Trophoblast cell (in vitro differentiated cells and primary cell): ENCODE results near the gene UTS2.

ENCODE experiments used
- DNase-seq, 2 donors: peaks; one replicate each; pipeline ENCODE4 v3.0.0-alpha.2; 2016
- H2AFZ ChIP-seq: 2 replicates; pipeline ENCODE4 v1.6.1; 2013; ENCODE audit warnings: low read length, moderate library complexity, mild to moderate bottlenecking; ENCODE audit not compliant: insufficient read depth, poor library complexity
- H2AK5ac ChIP-seq: 2 replicates; pipeline ENCODE4 v1.6.1; 2013; ENCODE audit warnings: mild to moderate bottlenecking, low read length
- H2BK120ac ChIP-seq: 2 replicates; pipeline ENCODE4 v1.6.1; 2013; ENCODE audit warnings: low read length, mild to moderate bottlenecking, moderate library complexity; ENCODE audit not compliant: insufficient read depth, poor library complexity
- H2BK12ac ChIP-seq: 2 replicates; pipeline ENCODE4 v1.6.1; 2013; ENCODE audit warnings: mild to moderate bottlenecking, low read length, moderate library complexity
- H2BK5ac ChIP-seq: 2 replicates; pipeline ENCODE4 v1.6.1; 2013; ENCODE audit warnings: low read length, low read depth, moderate library complexity, mild to moderate bottlenecking; ENCODE audit not compliant: poor library complexity
- H3K14ac ChIP-seq: 2 replicates; pipeline ENCODE4 v1.6.1; 2013; ENCODE audit warnings: mild to moderate bottlenecking, low read length
- H3K18ac ChIP-seq: 2 replicates; pipeline ENCODE4 v1.6.1; 2013; ENCODE audit warnings: mild to moderate bottlenecking, low read length
- H3K23ac ChIP-seq: 2 replicates; pipeline ENCODE4 v1.6.1; 2013; ENCODE audit warnings: low read length
- H3K27ac ChIP-seq: 2 replicates; pipeline ENCODE4 v1.5.1; 2013; ENCODE audit warnings: low read depth, mild to moderate bottlenecking, inconsistent platforms, low read length, moderate library complexity
- H3K27me3 ChIP-seq: 2 replicates; pipeline ENCODE4 v1.6.1; 2013; ENCODE audit warnings: inconsistent platforms, mild to moderate bottlenecking, low read length, moderate library complexity; ENCODE audit not compliant: insufficient read depth
- H3K36me3 ChIP-seq, 2 experiments: 1 replicate in 1 of 2; 2 replicates in 1 of 2; pipeline ENCODE4 v1.6.1; 2013; ENCODE audit warnings: low read length in 2 of 2, mild to moderate bottlenecking in 2 of 2, moderate library complexity in 1 of 2; ENCODE audit not compliant: insufficient read depth in 2 of 2, control insufficient read depth in 1 of 2
- H3K4ac ChIP-seq: 2 replicates; pipeline ENCODE4 v1.6.1; 2013; ENCODE audit warnings: low read depth, mild to moderate bottlenecking, low read length, moderate library complexity
- H3K4me1 ChIP-seq, 2 experiments: 1 replicate in 1 of 2; 2 replicates in 1 of 2; pipeline ENCODE4 v1.6.1; 2013; ENCODE audit warnings: low read length in 2 of 2, mild to moderate bottlenecking in 2 of 2, moderate library complexity in 1 of 2; ENCODE audit not compliant: insufficient read depth in 2 of 2, control insufficient read depth in 1 of 2
- H3K4me2 ChIP-seq: 2 replicates; pipeline ENCODE4 v1.6.1; 2013; ENCODE audit warnings: inconsistent platforms, mild to moderate bottlenecking, low read length, moderate library complexity
- H3K4me3 ChIP-seq: 2 replicates; pipeline ENCODE4 v1.5.1; 2013; ENCODE audit warnings: mild to moderate bottlenecking, low read depth, low read length, inconsistent platforms
- H3K79me1 ChIP-seq: one replicate; pipeline ENCODE4 v1.6.1; 2013; ENCODE audit warnings: low read length
- H3K79me2 ChIP-seq: 2 replicates; pipeline ENCODE4 v1.6.1; 2013; ENCODE audit warnings: low read length, mild to moderate bottlenecking; ENCODE audit not compliant: control insufficient read depth, insufficient read depth, poor library complexity
- H3K9ac ChIP-seq: 2 replicates; pipeline ENCODE4 v1.6.1; 2013; ENCODE audit warnings: mild to moderate bottlenecking, low read length
- H3K9me3 ChIP-seq: 2 replicates; pipeline ENCODE4 v1.6.1; 2013; ENCODE audit warnings: low read depth, mild to moderate bottlenecking, control low read depth, inconsistent platforms, low read length; ENCODE audit not compliant: insufficient read depth
- H4K12ac ChIP-seq: 2 replicates; pipeline ENCODE4 v1.6.1; 2013; ENCODE audit warnings: low read depth, mild to moderate bottlenecking, low read length, moderate library complexity
- H4K8ac ChIP-seq: 2 replicates; pipeline ENCODE4 v1.6.1; 2013; ENCODE audit warnings: low read depth, mild to moderate bottlenecking, low read length, moderate library complexity
- H4K91ac ChIP-seq: one replicate; pipeline ENCODE4 v1.6.1; 2013; ENCODE audit warnings: low read depth, mild to moderate bottlenecking, low read length, moderate library complexity
- WGBS: extraction: QIAGEN DNeasy Blood & Tissue Kit; methylation state at CpG from one replicate; pipeline ENCODE4 v1.1.7; 2013; ENCODE audit warnings: missing lambda C conversion rate; ENCODE audit not compliant: insufficient read length, insufficient coverage; ENCODE audit errors: extremely low coverage; 5-methylcytosine and 5-hydroxymethylcytosine counted together

Gene UTS2

DNA sequence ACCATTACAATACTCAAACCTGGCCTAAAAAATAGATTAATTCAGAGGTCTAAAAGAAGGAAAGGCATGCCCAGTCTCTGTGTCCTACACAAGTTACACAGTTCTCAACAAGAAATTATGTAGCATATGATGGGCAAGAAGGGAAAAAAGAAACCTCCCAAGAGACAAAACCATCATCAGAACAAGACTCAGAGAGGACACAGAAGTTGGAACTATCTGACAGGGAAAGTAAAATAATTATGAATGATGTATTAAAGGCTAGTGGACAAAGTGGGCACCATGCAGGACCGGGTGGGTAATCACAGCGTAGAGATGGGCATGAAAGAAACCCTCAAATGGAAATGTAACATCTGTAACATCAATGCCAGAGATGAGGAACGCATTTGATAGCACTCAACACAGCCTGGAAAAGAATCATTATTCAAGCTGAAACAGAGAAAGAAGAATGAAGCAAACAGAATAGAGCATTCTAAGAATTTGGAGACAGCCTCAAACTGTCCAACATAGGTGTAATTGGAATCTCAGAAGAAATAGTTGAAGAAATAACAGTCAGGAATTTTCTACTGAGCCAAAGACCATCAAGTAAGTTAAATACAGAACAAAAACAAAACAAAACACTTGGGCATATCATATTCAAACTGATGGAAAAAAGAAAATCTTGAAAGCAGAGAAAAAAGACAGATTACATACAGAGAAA lies 39.0 kb downstream of the UTS2 start:
- no peak overlapping the region for H4K8ac ChIP-seq
- H4K12ac ChIP-seq, result no peak overlapping the region
- H3K4me1 ChIP-seq, result no peaks in the 10 kb centered on the region
- H3K79me2 ChIP-seq, result no peaks in the 10 kb centered on the region
- no peak overlapping the region for H3K9ac ChIP-seq
- H3K4me3 ChIP-seq, result no peak overlapping the region
- no peak overlapping the region for H2AFZ ChIP-seq
- no peak overlapping the region for H3K27ac ChIP-seq
- H3K27me3 ChIP-seq, result no peaks in the 10 kb centered on the region
- H4K91ac ChIP-seq, result no peak overlapping the region
- H3K36me3 ChIP-seq, result no peaks in the 10 kb centered on the region
- DNase-seq, result no peak
- no peak overlapping the region for H3K4ac ChIP-seq
- no peak overlapping the region for H3K23ac ChIP-seq
- H2AK5ac ChIP-seq, result no peak overlapping the region
- H3K9me3 ChIP-seq, result no peaks in the 10 kb centered on the region
- no peak overlapping the region for H3K18ac ChIP-seq
- WGBS, result no CpG with 5 or more reads among the region's 3 CpGs
- H3K14ac ChIP-seq, result no peak overlapping the region
- no peak overlapping the region for H2BK120ac ChIP-seq
- H3K4me2 ChIP-seq, result no peak overlapping the region
- no peak overlapping the region for H2BK12ac ChIP-seq
- H3K79me1 ChIP-seq, result no peaks in the 10 kb centered on the region
- H2BK5ac ChIP-seq, result no peak overlapping the region

DNA sequence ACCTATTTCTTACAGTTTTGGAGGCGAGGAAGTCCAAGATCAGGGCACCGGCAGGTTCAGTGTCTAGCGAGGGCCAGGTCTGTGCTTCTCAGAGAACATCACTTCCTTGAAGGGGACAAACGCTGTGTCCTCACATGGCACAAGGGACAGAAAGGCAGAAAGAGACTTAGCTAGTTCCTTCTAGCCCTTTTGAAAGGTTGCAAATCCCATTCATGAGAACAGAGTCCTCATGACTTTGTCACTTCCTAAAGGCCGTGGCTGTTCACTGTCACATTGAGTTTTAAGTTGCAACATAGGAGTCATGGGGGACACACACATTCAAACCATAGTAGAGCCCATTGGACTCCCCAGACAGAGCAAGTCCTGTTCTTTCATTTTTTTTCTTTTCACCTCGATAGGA lies 41.4 kb downstream of the UTS2 start:
- Histone ChIP-seq H3K27me3 (no peaks in the 10 kb centered on the region), H3K4me2 (no peak overlapping the region), H3K23ac (no peak overlapping the region), H3K14ac (no peak overlapping the region), H3K4ac (no peak overlapping the region), H2AK5ac (no peak overlapping the region), H2BK120ac (no peak overlapping the region), H3K4me1 (no peaks in the 10 kb centered on the region), H3K36me3 (no peaks in the 10 kb centered on the region), H2AFZ (no peak overlapping the region), H2BK5ac (no peak overlapping the region), H3K27ac (no peak overlapping the region), H2BK12ac (no peak overlapping the region), H3K18ac (no peak overlapping the region), H3K4me3 (no peak overlapping the region), H3K9ac (no peak overlapping the region), H4K8ac (no peak overlapping the region), H3K9me3 (no peaks in the 10 kb centered on the region), H3K79me2 (no peaks in the 10 kb centered on the region), H4K91ac (no peak overlapping the region), H4K12ac (no peak overlapping the region), H3K79me1 (no peaks in the 10 kb centered on the region)
- WGBS, result no CpG with 5 or more reads among the region's 6 CpGs
- peak in 1 of 2 donors; percentile 7 for DNase-seq

DNA sequence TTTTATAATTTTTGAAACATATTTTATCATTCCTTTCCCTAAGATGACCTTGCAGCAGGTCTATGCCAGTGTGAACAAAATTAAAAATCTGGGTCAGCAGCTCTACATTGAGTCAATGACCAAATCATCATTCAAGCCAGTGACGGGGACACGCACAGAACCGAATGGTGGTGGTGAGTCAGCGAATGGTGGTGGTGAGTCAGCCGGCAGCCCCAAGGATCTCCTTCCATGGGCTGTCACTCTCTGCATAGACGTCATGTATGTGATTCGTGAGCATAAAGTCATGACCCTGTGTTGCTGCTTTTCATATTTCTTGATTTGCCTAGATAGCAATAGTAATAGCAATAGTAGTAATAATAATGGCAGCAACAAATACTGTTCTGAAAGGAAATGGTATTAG lies 42.5 kb downstream of the UTS2 start:
- Histone ChIP-seq H2BK5ac (no peak overlapping the region), H2BK12ac (no peak overlapping the region), H2AK5ac (no peak overlapping the region), H2AFZ (no peak overlapping the region), H3K27me3 (no peaks in the 10 kb centered on the region), H3K4me1 (no peaks in the 10 kb centered on the region), H4K12ac (no peak overlapping the region), H3K23ac (no peak overlapping the region), H3K27ac (no peak overlapping the region), H3K18ac (no peak overlapping the region), H3K4ac (no peak overlapping the region), H3K79me2 (no peaks in the 10 kb centered on the region), H3K36me3 (no peaks in the 10 kb centered on the region), H3K9ac (no peak overlapping the region), H3K14ac (no peak overlapping the region), H4K8ac (no peak overlapping the region), H4K91ac (no peak overlapping the region), H3K4me3 (no peak overlapping the region), H2BK120ac (no peak overlapping the region), H3K79me1 (no peaks in the 10 kb centered on the region), H3K4me2 (no peak overlapping the region), H3K9me3 (no peaks in the 10 kb centered on the region)
- DNase-seq, result peak; percentile 54 to 64
- WGBS, result no CpG with 5 or more reads among the region's 7 CpGs

DNA sequence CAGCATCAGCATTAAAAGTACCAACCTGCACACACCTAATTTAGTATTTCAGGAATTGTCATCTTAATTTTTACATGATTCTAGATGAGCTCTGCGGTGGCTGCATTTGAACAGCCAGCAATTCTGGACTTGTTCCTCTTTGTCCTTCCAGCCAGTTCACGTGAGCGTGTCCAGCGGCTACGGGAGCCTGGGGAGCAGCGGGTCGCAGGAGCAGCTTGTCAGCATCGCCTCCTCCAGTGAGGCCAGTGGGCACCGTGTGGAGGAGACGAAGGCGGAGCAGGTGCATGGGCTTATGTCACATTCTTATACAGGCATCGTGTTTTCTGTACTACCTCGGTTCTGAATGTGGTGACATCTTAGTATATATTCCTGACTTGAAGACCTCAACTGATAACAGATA lies 43.1 kb downstream of the UTS2 start:
- Histone ChIP-seq H2BK12ac (no peak overlapping the region), H3K14ac (no peak overlapping the region), H4K8ac (no peak overlapping the region), H2AK5ac (no peak overlapping the region), H3K27ac (no peak overlapping the region), H2AFZ (no peak overlapping the region), H2BK5ac (no peak overlapping the region), H3K79me1 (no peaks in the 10 kb centered on the region), H3K9ac (no peak overlapping the region), H3K4me1 (no peaks in the 10 kb centered on the region), H3K23ac (no peak overlapping the region), H3K36me3 (no peaks in the 10 kb centered on the region), H3K4me3 (no peak overlapping the region), H4K12ac (no peak overlapping the region), H3K79me2 (no peaks in the 10 kb centered on the region), H2BK120ac (no peak overlapping the region), H3K4ac (no peak overlapping the region), H3K9me3 (no peaks in the 10 kb centered on the region), H3K4me2 (no peak overlapping the region), H3K18ac (no peak overlapping the region), H4K91ac (no peak overlapping the region), H3K27me3 (no peaks in the 10 kb centered on the region)
- no CpG with 5 or more reads among the region's 13 CpGs for WGBS
- DNase-seq, result no peak
